K562 (cell line): ENCODE results near the gene USP7. TPM values are rescaled to one million over a fixed set of nuclear protein-coding genes. Genes with fewer than 3 reads are reported as not detected.

Experiments used
- EGR1 ChIP-seq: fragments of 450-650 bp; conservative IDR thresholded peaks from 2 replicates; pipeline ENCODE4 v1.6.1; 2017; ENCODE audit warnings: mild to moderate bottlenecking
- HNRNPK ChIP-seq: fragments of 200-400 bp; formaldehyde crosslinking; IDR thresholded peaks from one replicate; pipeline ENCODE4 v1.6.1; 2018; ENCODE audit warnings: mild to moderate bottlenecking, low read depth, low read length; ENCODE audit not compliant: poor library complexity, severe bottlenecking
- KDM1A ChIP-seq, 2 experiments: fragments of 450-650 bp; IDR thresholded peaks; 2 replicates each; pipeline ENCODE4 v1.6.1; 2016; ENCODE audit warnings: mild to moderate bottlenecking in 2 of 2
- MEIS2 ChIP-seq: fragments of 450-650 bp; IDR thresholded peaks from 2 replicates; pipeline ENCODE4 v1.6.1; 2014; ENCODE audit warnings: mild to moderate bottlenecking; ENCODE audit not compliant: partially characterized antibody
- POLR2G ChIP-seq: fragments of 200-400 bp; formaldehyde crosslinking; IDR thresholded peaks from 2 replicates; pipeline ENCODE4 v1.6.1; 2017; ENCODE audit warnings: low read depth, mild to moderate bottlenecking, antibody characterized with exemption, low read length, moderate library complexity
- RAD21 ChIP-seq, 2 experiments: fragments of 250-450 bp in 1 of 2; fragments of 450-650 bp in 1 of 2; sonication (Bioruptor Pico) in 1 of 2; formaldehyde crosslinking in 1 of 2; IDR thresholded peaks in 1 of 2; conservative IDR thresholded peaks in 1 of 2; 2 replicates each; pipeline versions ENCODE4 v1.4.0 to v1.8.0; 2020 to 2022; ENCODE audit warnings: mild to moderate bottlenecking in 2 of 2, moderate library complexity in 1 of 2
- RBFOX2 ChIP-seq: fragments of 200-400 bp; formaldehyde crosslinking; IDR thresholded peaks from 2 replicates; pipeline ENCODE4 v1.6.1; 2017; ENCODE audit warnings: low read depth, mild to moderate bottlenecking, low read length, moderate library complexity
- ZKSCAN8 ChIP-seq: fragments of 200-800 bp; sonication (Bioruptor generic); IDR thresholded peaks from 2 replicates; pipeline ENCODE4 v1.6.1; 2016; ENCODE audit warnings: missing genetic modification characterization, missing compliant biosample characterization
- ZNF431 ChIP-seq: sonication (generic); formaldehyde crosslinking; IDR thresholded peaks from 2 replicates; pipeline ENCODE4 v1.8.0; 2022; ENCODE audit warnings: mild to moderate bottlenecking, missing genetic modification reagents
- ZNF717 ChIP-seq: fragments of 250-450 bp; sonication (Bioruptor Pico); IDR thresholded peaks from 2 replicates; pipeline ENCODE4 v1.5.0; 2021
- ZSCAN29 ChIP-seq: fragments of 450-650 bp; IDR thresholded peaks from 2 replicates; pipeline ENCODE4 v1.6.1; 2017
- polyA plus RNA-seq, 8 experiments: library from polyadenylated mRNA; depleted of rRNA in 4 of 8; stranded (reverse) in 5 of 8; unstranded in 3 of 8; fragments of >200 nt; fragmentation: Nextera tagmentation in 2 of 8; fragmentation: Illumina TruSeq in 1 of 8; extraction: Ambion mirVana in 2 of 8; extraction: Trizol in 1 of 8; gene quantifications; 2 replicates each; pipeline versions ENCODE4 v1.2.1 to v1.2.3, GENCODE V29; 2011 to 2014; ENCODE audit warnings: inconsistent platforms in 1 of 8, missing spikeins in 1 of 8
- total RNA-seq, 7 experiments: library from RNA; depleted of rRNA in 6 of 7; stranded (reverse); fragments of >200 nt in 6 of 7; fragmentation: Illumina TruSeq in 2 of 7; extraction: Trizol in 2 of 7; gene quantifications; 2 replicates each; pipeline versions ENCODE4 v1.2.1 to v1.2.3, GENCODE V29; 2011 to 2021; ENCODE audit warnings: low replicate concordance in 1 of 7
- TF ChIP-seq, protein P1 (sequence below): sonication (generic); formaldehyde crosslinking; IDR thresholded peaks from 2 replicates; pipeline ENCODE4 v1.8.0; 2022; ENCODE audit warnings: missing genetic modification reagents, mild to moderate bottlenecking, moderate library complexity, borderline replicate concordance
- TF ChIP-seq, protein P2 (sequence below), 3 experiments: IDR thresholded peaks in 2 of 3; conservative IDR thresholded peaks in 1 of 3; 2 replicates each; pipeline ENCODE4 v1.5.1; 2011 to 2012; ENCODE audit warnings: low read length in 3 of 3, mild to moderate bottlenecking in 3 of 3, control low read depth in 2 of 3, improper control_type of control experiment in 1 of 3, inconsistent platforms in 1 of 3, low read depth in 1 of 3, mixed read lengths in 1 of 3, moderate library complexity in 1 of 3; ENCODE audit not compliant: insufficient read depth in 2 of 3
- TF ChIP-seq, protein P3 (sequence below): fragments of 450-650 bp; IDR thresholded peaks from 2 replicates; pipeline ENCODE4 v1.6.1; 2016
- TF ChIP-seq, protein P4 (sequence below), 2 experiments: fragments of 450-650 bp; conservative IDR thresholded peaks; 2 replicates each; pipeline ENCODE4 v1.6.1; 2017; ENCODE audit warnings: mild to moderate bottlenecking in 2 of 2, moderate library complexity in 2 of 2
- TF ChIP-seq, protein P5 (sequence below): fragments of 450-650 bp; formaldehyde crosslinking; IDR thresholded peaks from 2 replicates; pipeline ENCODE4 v1.4.0; 2022; ENCODE audit warnings: missing genetic modification characterization
- TF ChIP-seq, protein P6 (sequence below): fragments of 200-800 bp; sonication (Bioruptor generic); IDR thresholded peaks from 2 replicates; pipeline ENCODE4 v1.6.1; 2017; ENCODE audit warnings: missing genetic modification characterization, missing compliant biosample characterization

The USP7 gene
- total and polyA plus RNA-seq, 9 of the 15 experiments (the other 6 are each of a cell fraction or from before 2014, with no cell fraction given): 17.1 to 145 (median 57.9) TPM

DNA sequence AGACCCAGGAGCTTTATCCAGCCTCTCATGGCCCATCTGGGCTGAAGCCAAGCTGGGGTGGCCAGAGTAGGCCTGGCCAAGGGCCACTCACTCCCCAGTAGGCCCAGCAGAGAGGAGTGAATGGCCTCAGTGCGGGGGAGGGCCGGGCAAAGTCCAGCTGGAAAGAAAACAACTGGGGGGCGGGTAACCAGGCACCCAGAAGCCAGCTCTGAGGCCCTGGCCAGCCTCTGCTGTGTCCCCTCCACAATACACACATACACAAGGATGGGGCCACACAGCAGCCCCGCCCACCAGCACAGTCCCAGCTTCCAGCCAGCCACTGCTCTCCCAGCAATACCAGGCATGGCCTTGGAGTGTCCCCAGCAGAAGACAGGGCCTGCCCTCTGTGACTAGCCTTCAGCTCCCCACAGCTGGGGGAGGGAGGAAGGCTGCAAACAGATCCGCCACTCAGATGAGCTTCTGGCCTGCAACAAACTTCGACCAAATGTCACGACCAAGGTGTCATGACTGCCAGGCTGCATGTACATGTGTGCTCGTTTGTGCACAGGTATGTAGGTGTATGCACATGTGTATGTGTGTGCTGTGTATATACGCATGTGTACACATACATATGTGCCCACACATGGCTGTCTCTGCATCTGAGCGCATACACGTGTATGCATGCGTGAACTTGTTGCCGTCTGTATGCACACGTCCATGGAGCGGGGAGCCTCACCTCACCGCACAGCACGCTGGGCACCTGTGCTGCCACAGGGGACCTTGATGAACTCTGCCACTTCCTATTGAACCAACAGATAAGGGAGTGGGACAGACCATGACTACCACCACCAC lies 99.9 kb downstream of the USP7 start (continued):
- TF ChIP-seq, protein P1, sequence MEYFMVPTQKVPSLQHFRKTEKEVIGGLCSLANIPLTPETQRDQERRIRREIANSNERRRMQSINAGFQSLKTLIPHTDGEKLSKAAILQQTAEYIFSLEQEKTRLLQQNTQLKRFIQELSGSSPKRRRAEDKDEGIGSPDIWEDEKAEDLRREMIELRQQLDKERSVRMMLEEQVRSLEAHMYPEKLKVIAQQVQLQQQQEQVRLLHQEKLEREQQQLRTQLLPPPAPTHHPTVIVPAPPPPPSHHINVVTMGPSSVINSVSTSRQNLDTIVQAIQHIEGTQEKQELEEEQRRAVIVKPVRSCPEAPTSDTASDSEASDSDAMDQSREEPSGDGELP: peak; percentile 80
- TF ChIP-seq, protein P2, sequence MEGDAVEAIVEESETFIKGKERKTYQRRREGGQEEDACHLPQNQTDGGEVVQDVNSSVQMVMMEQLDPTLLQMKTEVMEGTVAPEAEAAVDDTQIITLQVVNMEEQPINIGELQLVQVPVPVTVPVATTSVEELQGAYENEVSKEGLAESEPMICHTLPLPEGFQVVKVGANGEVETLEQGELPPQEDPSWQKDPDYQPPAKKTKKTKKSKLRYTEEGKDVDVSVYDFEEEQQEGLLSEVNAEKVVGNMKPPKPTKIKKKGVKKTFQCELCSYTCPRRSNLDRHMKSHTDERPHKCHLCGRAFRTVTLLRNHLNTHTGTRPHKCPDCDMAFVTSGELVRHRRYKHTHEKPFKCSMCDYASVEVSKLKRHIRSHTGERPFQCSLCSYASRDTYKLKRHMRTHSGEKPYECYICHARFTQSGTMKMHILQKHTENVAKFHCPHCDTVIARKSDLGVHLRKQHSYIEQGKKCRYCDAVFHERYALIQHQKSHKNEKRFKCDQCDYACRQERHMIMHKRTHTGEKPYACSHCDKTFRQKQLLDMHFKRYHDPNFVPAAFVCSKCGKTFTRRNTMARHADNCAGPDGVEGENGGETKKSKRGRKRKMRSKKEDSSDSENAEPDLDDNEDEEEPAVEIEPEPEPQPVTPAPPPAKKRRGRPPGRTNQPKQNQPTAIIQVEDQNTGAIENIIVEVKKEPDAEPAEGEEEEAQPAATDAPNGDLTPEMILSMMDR (IDR thresholded peaks at IDR 0.05 in 2 of 3, conservative IDR thresholded peaks at IDR 0.05 in 1 of 3; ENCODE audit: insufficient read depth in 2 of 3, low read depth in 1 of 3, low read length in 3 of 3): peak; percentile 33 to 63 (median 37); a peak in 4 of 6 replicates
- TF ChIP-seq, protein P3, sequence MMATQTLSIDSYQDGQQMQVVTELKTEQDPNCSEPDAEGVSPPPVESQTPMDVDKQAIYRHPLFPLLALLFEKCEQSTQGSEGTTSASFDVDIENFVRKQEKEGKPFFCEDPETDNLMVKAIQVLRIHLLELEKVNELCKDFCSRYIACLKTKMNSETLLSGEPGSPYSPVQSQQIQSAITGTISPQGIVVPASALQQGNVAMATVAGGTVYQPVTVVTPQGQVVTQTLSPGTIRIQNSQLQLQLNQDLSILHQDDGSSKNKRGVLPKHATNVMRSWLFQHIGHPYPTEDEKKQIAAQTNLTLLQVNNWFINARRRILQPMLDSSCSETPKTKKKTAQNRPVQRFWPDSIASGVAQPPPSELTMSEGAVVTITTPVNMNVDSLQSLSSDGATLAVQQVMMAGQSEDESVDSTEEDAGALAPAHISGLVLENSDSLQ: peak; percentile 61
- TF ChIP-seq, protein P4, sequence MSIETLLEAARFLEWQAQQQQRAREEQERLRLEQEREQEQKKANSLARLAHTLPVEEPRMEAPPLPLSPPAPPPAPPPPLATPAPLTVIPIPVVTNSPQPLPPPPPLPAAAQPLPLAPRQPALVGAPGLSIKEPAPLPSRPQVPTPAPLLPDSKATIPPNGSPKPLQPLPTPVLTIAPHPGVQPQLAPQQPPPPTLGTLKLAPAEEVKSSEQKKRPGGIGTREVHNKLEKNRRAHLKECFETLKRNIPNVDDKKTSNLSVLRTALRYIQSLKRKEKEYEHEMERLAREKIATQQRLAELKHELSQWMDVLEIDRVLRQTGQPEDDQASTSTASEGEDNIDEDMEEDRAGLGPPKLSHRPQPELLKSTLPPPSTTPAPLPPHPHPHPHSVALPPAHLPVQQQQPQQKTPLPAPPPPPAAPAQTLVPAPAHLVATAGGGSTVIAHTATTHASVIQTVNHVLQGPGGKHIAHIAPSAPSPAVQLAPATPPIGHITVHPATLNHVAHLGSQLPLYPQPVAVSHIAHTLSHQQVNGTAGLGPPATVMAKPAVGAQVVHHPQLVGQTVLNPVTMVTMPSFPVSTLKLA (conservative IDR thresholded peaks at IDR 0.05): peak in 1 of 2 experiments; percentile 42; a peak in 2 of 4 replicates
- TF ChIP-seq KDM1A (IDR thresholded peaks at IDR 0.05) (peak in 1 of 2 experiments; percentile 46; a peak in 1 of 4 replicates), ZNF431 (CRISPR knock-in tag) (no peak), ZNF717 (CRISPR knock-in tag) (no peak), RBFOX2 (peak; percentile 53), HNRNPK (no peak), MEIS2 (peak; percentile 23), ZSCAN29 (no peak), RAD21 (CRISPR knock-in tag; conservative IDR thresholded peaks at IDR 0.05 in 1 of 2, IDR thresholded peaks at IDR 0.05 in 1 of 2) (peak in 1 of 2 experiments; percentile 48; a peak in 2 of 4 replicates), POLR2G (peak; percentile 60), EGR1 (peak; percentile 52; the same call in 1 of the 2 replicates), ZKSCAN8 (0 out of 2 replicates have a peak, but pooled peaks have one; percentile 31)
- TF ChIP-seq, protein P5, sequence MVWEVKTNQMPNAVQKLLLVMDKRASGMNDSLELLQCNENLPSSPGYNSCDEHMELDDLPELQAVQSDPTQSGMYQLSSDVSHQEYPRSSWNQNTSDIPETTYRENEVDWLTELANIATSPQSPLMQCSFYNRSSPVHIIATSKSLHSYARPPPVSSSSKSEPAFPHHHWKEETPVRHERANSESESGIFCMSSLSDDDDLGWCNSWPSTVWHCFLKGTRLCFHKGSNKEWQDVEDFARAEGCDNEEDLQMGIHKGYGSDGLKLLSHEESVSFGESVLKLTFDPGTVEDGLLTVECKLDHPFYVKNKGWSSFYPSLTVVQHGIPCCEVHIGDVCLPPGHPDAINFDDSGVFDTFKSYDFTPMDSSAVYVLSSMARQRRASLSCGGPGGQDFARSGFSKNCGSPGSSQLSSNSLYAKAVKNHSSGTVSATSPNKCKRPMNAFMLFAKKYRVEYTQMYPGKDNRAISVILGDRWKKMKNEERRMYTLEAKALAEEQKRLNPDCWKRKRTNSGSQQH (CRISPR knock-in tag): 0 out of 2 replicates have a peak, but pooled peaks have one; percentile 15
- TF ChIP-seq, protein P6, sequence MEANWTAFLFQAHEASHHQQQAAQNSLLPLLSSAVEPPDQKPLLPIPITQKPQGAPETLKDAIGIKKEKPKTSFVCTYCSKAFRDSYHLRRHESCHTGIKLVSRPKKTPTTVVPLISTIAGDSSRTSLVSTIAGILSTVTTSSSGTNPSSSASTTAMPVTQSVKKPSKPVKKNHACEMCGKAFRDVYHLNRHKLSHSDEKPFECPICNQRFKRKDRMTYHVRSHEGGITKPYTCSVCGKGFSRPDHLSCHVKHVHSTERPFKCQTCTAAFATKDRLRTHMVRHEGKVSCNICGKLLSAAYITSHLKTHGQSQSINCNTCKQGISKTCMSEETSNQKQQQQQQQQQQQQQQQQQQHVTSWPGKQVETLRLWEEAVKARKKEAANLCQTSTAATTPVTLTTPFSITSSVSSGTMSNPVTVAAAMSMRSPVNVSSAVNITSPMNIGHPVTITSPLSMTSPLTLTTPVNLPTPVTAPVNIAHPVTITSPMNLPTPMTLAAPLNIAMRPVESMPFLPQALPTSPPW (CRISPR knock-in tag): peak; percentile 37; the same call in 1 of the 2 replicates
